Testis (tissue), 2 donors: ENCODE results near the gene ZNF532.

Experiments used
- CTCF ChIP-seq, 3 experiments: fragments of 450-650 bp in 2 of 3; fragments of 200-600 bp in 1 of 3; sonication (generic) in 1 of 3; IDR thresholded peaks; one replicate each; pipeline ENCODE4 v1.5.1; 2016 to 2019; ENCODE audit warnings: antibody characterized with exemption in 3 of 3, mild to moderate bottlenecking in 2 of 3, moderate library complexity in 1 of 3
- POLR2A ChIP-seq: fragments of 450-650 bp; IDR thresholded peaks from one replicate; pipeline ENCODE4 v1.6.1; 2017; ENCODE audit warnings: antibody characterized with exemption, mild to moderate bottlenecking, moderate library complexity

GRCh38 chr18:58993260-58993659, 128.6 kb downstream of the ZNF532 start:
- no peak for TF ChIP-seq POLR2A
- TF ChIP-seq CTCF (IDR thresholded peaks at IDR 0.05): no peak
